K562 (cell line): ENCODE data around the gene OR7C2. TPM values are rescaled to one million over a fixed set of nuclear protein-coding genes. Genes with fewer than 3 reads are reported as not detected.
A peak's percentile ranks its signal among the peaks of the same experiment; 100 is the strongest.

Experiments used
- ATAC-seq: fragments of 200-7000 bp; cut with Tn5 transposase; 3 replicates; pipeline ENCODE4 v1.9.1; 2020; ENCODE audit warnings: moderate library complexity
- BruUV-seq: library from RNA; stranded (reverse); fragments of 400-500 nt; replicated peaks from 2 replicates; lab custom pipeline; 2021; lab: Mats Ljungman, UMichigan
- CTCF ChIA-PET: fragments of 300-600 bp; formaldehyde crosslinking; extraction: SDS; loops from one replicate; lab custom pipeline; 2021; ENCODE audit warnings: low intra/inter-chr PET ratio; lab: Yijun Ruan, JAX
- POLR2A ChIA-PET: fragments of 300-600, 350-650 bp; sonication (Branson Sonifier 250); formaldehyde crosslinking; extraction: SDS; loops from one replicate; lab custom pipeline; 2021; ENCODE audit warnings: antibody characterized with exemption, inconsistent platforms; lab: Yijun Ruan, JAX
- DNase-seq, 4 experiments: peaks; one replicate each; pipeline versions ENCODE4 v3.0.0 to v3.0.0-alpha.2; 2011 to 2018; ENCODE audit warnings: low spot score in 3 of 4, mixed read lengths in 3 of 4; ENCODE audit errors: extremely low read depth in 1 of 4
- FAIRE-seq: peaks from 2 replicates; lab custom pipeline; 2011; peaks lifted over from hg19 to GRCh38; lab: Jason Lieb, UNC
- H2AFZ ChIP-seq: 2 replicates; pipeline ENCODE4 v1.6.0; 2011; ENCODE audit warnings: low read depth, low read length, control low read depth, inconsistent platforms
- H3K27ac ChIP-seq: fragments of 200-600 bp; 3 replicates; pipeline ENCODE4 v1.8.0; 2011; ENCODE audit warnings: low read depth, mild to moderate bottlenecking, control low read depth, inconsistent platforms, low read length, moderate library complexity, mixed read lengths; ENCODE audit errors: extremely low read depth
- H3K27me3 ChIP-seq, 2 experiments: fragments of 300-600 bp in 1 of 2; 2 replicates in 1 of 2; 3 replicates in 1 of 2; pipeline versions ENCODE4 v1.6.0 to v1.8.0; 2011; ENCODE audit warnings: inconsistent platforms in 2 of 2, low read length in 2 of 2, mild to moderate bottlenecking in 1 of 2, mixed read lengths in 1 of 2, moderate library complexity in 1 of 2; ENCODE audit not compliant: control insufficient read depth in 2 of 2, insufficient read depth in 2 of 2
- H3K36me3 ChIP-seq: fragments of 300-600 bp; 3 replicates; pipeline ENCODE4 v1.8.0; 2011; ENCODE audit warnings: mild to moderate bottlenecking, low read length, inconsistent platforms; ENCODE audit not compliant: control insufficient read depth, insufficient read depth
- H3K4me1 ChIP-seq, 2 experiments: fragments of 200-600 bp in 1 of 2; replicated peaks in 1 of 2; 2 replicates in 1 of 2; 3 replicates in 1 of 2; pipeline versions ENCODE4 v1.5.1 to v1.8.0; 2011; ENCODE audit warnings: inconsistent platforms in 2 of 2, low read length in 2 of 2, mild to moderate bottlenecking in 1 of 2, mixed read lengths in 1 of 2, moderate library complexity in 1 of 2; ENCODE audit not compliant: control insufficient read depth in 2 of 2, insufficient read depth in 2 of 2
- H3K4me2 ChIP-seq: 2 replicates; pipeline ENCODE4 v1.6.1; 2011; ENCODE audit warnings: low read length, control low read depth, inconsistent platforms, mixed read lengths; ENCODE audit not compliant: insufficient read depth
- H3K4me3 ChIP-seq: fragments of 200-600 bp; sonication (generic), shearing (Covaris generic); 2 replicates; pipeline ENCODE4 v1.5.1; 2016; ENCODE audit warnings: control low read depth, inconsistent platforms
- H3K79me2 ChIP-seq: fragments of 200-600 bp; 3 replicates; pipeline ENCODE4 v1.8.0; 2011; ENCODE audit warnings: low read length, inconsistent platforms; ENCODE audit not compliant: control insufficient read depth, insufficient read depth
- H3K9ac ChIP-seq, 2 experiments: 2 replicates each; pipeline versions ENCODE4 v1.6.0 to v1.6.1; 2011; ENCODE audit warnings: low read depth in 2 of 2, low read length in 2 of 2, control low read depth in 1 of 2, inconsistent platforms in 1 of 2, mild to moderate bottlenecking in 1 of 2, mixed read lengths in 1 of 2; ENCODE audit not compliant: insufficient read depth in 1 of 2
- H3K9me1 ChIP-seq: one replicate; pipeline ENCODE4 v1.6.0; 2011; ENCODE audit warnings: inconsistent platforms, mild to moderate bottlenecking, low read length, moderate library complexity; ENCODE audit not compliant: control insufficient read depth, insufficient read depth
- H3K9me3 ChIP-seq: replicated peaks from 2 replicates; pipeline ENCODE4 v1.5.1; 2011; ENCODE audit warnings: low read depth, low read length, inconsistent platforms; ENCODE audit not compliant: control insufficient read depth, insufficient read depth
- H4K20me1 ChIP-seq: replicated peaks from 2 replicates; pipeline ENCODE4 v1.6.1; 2011; ENCODE audit warnings: low read length, inconsistent platforms, mixed read lengths; ENCODE audit not compliant: control insufficient read depth, insufficient read depth
- CEBPB ChIP-seq: fragments of 450-650 bp; IDR thresholded peaks from 2 replicates; pipeline ENCODE4 v1.6.1; 2016; ENCODE audit warnings: missing genetic modification characterization, missing compliant biosample characterization
- CEBPG ChIP-seq, 3 experiments: fragments of 200-800 bp in 1 of 3; sonication (Bioruptor generic) in 1 of 3; sonication (generic) in 1 of 3; formaldehyde crosslinking in 1 of 3; IDR thresholded peaks in 2 of 3; conservative IDR thresholded peaks in 1 of 3; 2 replicates each; pipeline versions ENCODE4 v1.6.1 to v1.8.0; 2016 to 2022; ENCODE audit warnings: missing compliant biosample characterization in 2 of 3, missing genetic modification characterization in 2 of 3, mild to moderate bottlenecking in 1 of 3, missing genetic modification reagents in 1 of 3
- RUNX1 ChIP-seq: sonication (generic); IDR thresholded peaks from 2 replicates; pipeline ENCODE4 v1.6.1; 2016; ENCODE audit warnings: antibody characterized with exemption, low read depth
- ZC3H11A ChIP-seq: IDR thresholded peaks from 2 replicates; pipeline ENCODE4 v1.6.1; 2012; ENCODE audit warnings: low read depth, low read length, improper control_type of control experiment
- ZNF444 ChIP-seq: fragments of 250-450 bp; sonication (Bioruptor Pico); IDR thresholded peaks from 2 replicates; pipeline ENCODE4 v1.4.0; 2020; ENCODE audit warnings: mild to moderate bottlenecking, moderate library complexity
- ZNF551 ChIP-seq: fragments of 250-450 bp; sonication (Bioruptor Pico); IDR thresholded peaks from 2 replicates; pipeline ENCODE4 v1.5.0; 2021; ENCODE audit warnings: mild to moderate bottlenecking, moderate library complexity
- ZSCAN32 ChIP-seq: fragments of 450-650 bp; formaldehyde crosslinking; IDR thresholded peaks from 2 replicates; pipeline ENCODE4 v1.4.0; 2020; ENCODE audit warnings: mild to moderate bottlenecking, moderate library complexity
- WGBS: fragments of 100-300 bp; shearing (Covaris generic); methylation state at CpG from one replicate; pipeline ENCODE4 v1.1.6; 2016; ENCODE audit warnings: low coverage, mixed read lengths; ENCODE audit not compliant: insufficient coverage; ENCODE audit errors: missing lambda C conversion rate; 5-methylcytosine and 5-hydroxymethylcytosine counted together
- in situ Hi-C: fragments of 300-500 bp; cut with MboI; formaldehyde crosslinking; loops from 4 replicates; pipeline ENCODE4 v1.15.0; 2018; ENCODE audit warnings: inconsistent platforms, mixed read lengths
- intact Hi-C: fragments of 100-400 bp; cut with micrococcal nuclease; formaldehyde crosslinking; loops from 2 replicates; pipeline ENCODE4 v1.14.2; 2022
- polyA plus RNA-seq, 8 experiments: library from polyadenylated mRNA; depleted of rRNA in 4 of 8; stranded (reverse) in 5 of 8; unstranded in 3 of 8; fragments of >200 nt; fragmentation: Nextera tagmentation in 2 of 8; fragmentation: Illumina TruSeq in 1 of 8; extraction: Ambion mirVana in 2 of 8; extraction: Trizol in 1 of 8; gene quantifications; 2 replicates each; pipeline versions ENCODE4 v1.2.1 to v1.2.3, GENCODE V29; 2011 to 2014; ENCODE audit warnings: inconsistent platforms in 1 of 8, missing spikeins in 1 of 8
- total RNA-seq, 7 experiments: library from RNA; depleted of rRNA in 6 of 7; stranded (reverse); fragments of >200 nt in 6 of 7; fragmentation: Illumina TruSeq in 2 of 7; extraction: Trizol in 2 of 7; gene quantifications; 2 replicates each; pipeline versions ENCODE4 v1.2.1 to v1.2.3, GENCODE V29; 2011 to 2021; ENCODE audit warnings: low replicate concordance in 1 of 7
- TF ChIP-seq, protein P1 (sequence below), 2 experiments: fragments of 450-650 bp in 1 of 2; sonication (generic) in 1 of 2; formaldehyde crosslinking in 1 of 2; IDR thresholded peaks in 1 of 2; conservative IDR thresholded peaks in 1 of 2; 2 replicates each; pipeline versions ENCODE4 v1.6.1 to v1.8.1; 2016 to 2023; ENCODE audit warnings: mild to moderate bottlenecking in 2 of 2, moderate library complexity in 2 of 2, inconsistent platforms in 1 of 2, missing genetic modification reagents in 1 of 2
- TF ChIP-seq, protein P2 (sequence below), 2 experiments: fragments of 250-450 bp in 1 of 2; fragments of 450-650 bp in 1 of 2; sonication (Bioruptor Pico) in 1 of 2; IDR thresholded peaks; 2 replicates each; pipeline versions ENCODE4 v1.6.1 to v1.8.0; 2016 to 2021; ENCODE audit warnings: mild to moderate bottlenecking in 2 of 2, moderate library complexity in 2 of 2, missing compliant biosample characterization in 1 of 2, missing genetic modification characterization in 1 of 2

OR7C2 gene
- total and polyA plus RNA-seq, 9 of the 15 experiments (the other 6 are each of a cell fraction or from before 2014, with no cell fraction given), result not detected

DNA sequence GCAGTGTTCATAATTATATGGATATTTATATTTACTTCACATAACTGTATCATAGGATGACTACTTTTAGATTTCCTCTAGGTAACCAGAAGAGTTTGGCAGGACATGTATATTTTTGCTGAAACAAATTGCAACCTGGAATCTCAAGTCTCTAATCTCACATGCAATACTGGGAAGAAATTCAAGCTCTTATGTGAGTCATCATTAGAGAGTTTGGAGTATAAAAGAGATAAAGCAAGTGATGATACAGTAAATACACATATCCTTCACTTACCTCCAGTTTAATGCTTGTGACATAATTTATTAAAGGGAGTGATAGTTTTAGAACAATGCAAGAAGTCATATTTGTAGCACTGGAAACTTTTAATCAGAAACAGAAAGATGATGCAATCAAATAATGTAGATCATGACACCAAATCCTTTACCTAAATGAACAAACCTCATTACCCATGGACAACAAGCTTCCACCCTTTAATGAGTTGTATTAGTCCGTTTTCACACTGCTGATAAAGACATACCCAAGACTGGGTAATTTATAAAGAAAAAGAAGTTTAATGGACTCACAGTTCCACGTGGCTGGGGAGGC, 39.5 kb upstream of the OR7C2 start:
- WGBS, result 0% methylated on average over 2 of the region's 2 CpGs
- H3K4me3 ChIP-seq, result no peak overlapping the region
- no peak for DNase-seq
- no peaks in the 10 kb centered on the region for H3K36me3 ChIP-seq
- peak; percentile 68 for TF ChIP-seq CEBPB
- TF ChIP-seq, protein P1, sequence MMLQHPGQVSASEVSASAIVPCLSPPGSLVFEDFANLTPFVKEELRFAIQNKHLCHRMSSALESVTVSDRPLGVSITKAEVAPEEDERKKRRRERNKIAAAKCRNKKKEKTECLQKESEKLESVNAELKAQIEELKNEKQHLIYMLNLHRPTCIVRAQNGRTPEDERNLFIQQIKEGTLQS (IDR thresholded peaks at IDR 0.05), result peak; percentile 79
- TF ChIP-seq, protein P1 (CRISPR knock-in tag; conservative IDR thresholded peaks at IDR 0.05), result no peak
- no peak for TF ChIP-seq ZNF444 (CRISPR knock-in tag)
- TF ChIP-seq CEBPG (CRISPR knock-in tag; IDR thresholded peaks at IDR 0.05), result no peak
- peak; percentile 16 to 87; a peak in 2 of 4 replicates for TF ChIP-seq CEBPG (tag; conservative IDR thresholded peaks at IDR 0.05 in 1 of 2, IDR thresholded peaks at IDR 0.05 in 1 of 2)
- no peak for TF ChIP-seq RUNX1
- TF ChIP-seq, protein P2, sequence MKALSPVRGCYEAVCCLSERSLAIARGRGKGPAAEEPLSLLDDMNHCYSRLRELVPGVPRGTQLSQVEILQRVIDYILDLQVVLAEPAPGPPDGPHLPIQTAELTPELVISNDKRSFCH (CRISPR knock-in tag; IDR thresholded peaks at IDR 0.05), result no peak
- TF ChIP-seq, protein P2 (tag; IDR thresholded peaks at IDR 0.05), result no peak
- peak; percentile 76 for TF ChIP-seq ZSCAN32 (CRISPR knock-in tag)
- TF ChIP-seq ZNF551 (CRISPR knock-in tag), result no peak
- TF ChIP-seq ZC3H11A, result no peak
- in situ Hi-C loops (loop anchor here (5.0 kb wide), 1 partner anchor 49 kb away; no protein-coding TSS in a partner anchor), intact Hi-C loops (no loop called here)
- no peak overlapping the region for H3K27ac ChIP-seq
- no peaks in the 10 kb centered on the region for H4K20me1 ChIP-seq
- H2AFZ ChIP-seq, result no peak overlapping the region
- H3K9ac ChIP-seq, result no peak overlapping the region
- H3K4me2 ChIP-seq, result no peak overlapping the region
- ChIA-PET POLR2A (no interaction called here), CTCF (no interaction called here)
- no peaks in the 10 kb centered on the region for H3K4me1 ChIP-seq
- H3K9me1 ChIP-seq, result no peaks in the 10 kb centered on the region
- no peak for ATAC-seq
- H3K27me3 ChIP-seq, result peaks cover 2 to 13% of the 10 kb centered on the region in 2 experiments; a peak in 2 of 5 replicates
- BruUV-seq, result no TSS peak
- FAIRE-seq, result no peak
- H3K79me2 ChIP-seq, result no peaks in the 10 kb centered on the region
- no peaks in the 10 kb centered on the region for H3K9me3 ChIP-seq
